Endothelial cell of umbilical vein (primary cell): ENCODE data around the gene KLHL42. TPM values are rescaled to one million over a fixed set of nuclear protein-coding genes. Genes with fewer than 3 reads are reported as not detected.

ENCODE experiments used
- BruUV-seq: library from RNA; stranded (reverse); fragments of 400-500 nt; replicated peaks from 2 replicates; lab custom pipeline; 2021; lab: Mats Ljungman, UMichigan
- CTCF ChIA-PET: fragments of 300-600, 350-600 bp; sonication (Branson Sonifier 250); formaldehyde crosslinking; loops from one replicate; lab custom pipeline; 2021; ENCODE audit warnings: antibody characterized with exemption, inconsistent platforms; lab: Charles Lee
- POLR2A ChIA-PET: fragments of 300-600, 350-600 bp; sonication (Branson Sonifier 250); formaldehyde crosslinking; loops from one replicate; lab custom pipeline; 2021; ENCODE audit warnings: antibody characterized with exemption, inconsistent platforms; lab: Charles Lee
- DNase-seq: peaks from one replicate; pipeline ENCODE4 v3.0.0-alpha.2; 2011; ENCODE audit warnings: low read depth, low spot score
- FAIRE-seq: peaks from 2 replicates; lab custom pipeline; 2011; peaks lifted over from hg19 to GRCh38; lab: Jason Lieb, UNC
- H2AFZ ChIP-seq: 2 replicates; pipeline ENCODE4 v1.6.0; 2012; ENCODE audit warnings: low read depth, low read length, control low read depth, inconsistent platforms
- H3K27ac ChIP-seq: 2 replicates; pipeline ENCODE4 v1.5.1; 2011; ENCODE audit warnings: low read depth, mild to moderate bottlenecking, control low read depth, low read length, moderate library complexity; ENCODE audit not compliant: insufficient read depth
- H3K27me3 ChIP-seq, 2 experiments: 2 replicates each; pipeline versions ENCODE4 v1.6.0 to v1.6.1; 2011; ENCODE audit warnings: low read length in 2 of 2, mixed read lengths in 1 of 2; ENCODE audit not compliant: control insufficient read depth in 2 of 2, insufficient read depth in 2 of 2
- H3K36me3 ChIP-seq, 2 experiments: 2 replicates in 1 of 2; 3 replicates in 1 of 2; pipeline ENCODE4 v1.5.1; 2011; ENCODE audit warnings: low read length in 2 of 2, mild to moderate bottlenecking in 1 of 2, moderate library complexity in 1 of 2; ENCODE audit not compliant: control insufficient read depth in 2 of 2, insufficient read depth in 2 of 2; ENCODE audit errors: extremely low read depth in 1 of 2
- H3K4me1 ChIP-seq: 3 replicates; pipeline ENCODE4 v1.5.1; 2011; ENCODE audit warnings: mild to moderate bottlenecking, low read length; ENCODE audit not compliant: control insufficient read depth, insufficient read depth; ENCODE audit errors: extremely low read depth
- H3K4me2 ChIP-seq: 2 replicates; pipeline ENCODE4 v1.6.1; 2011; ENCODE audit warnings: low read length, control low read depth, mixed read lengths; ENCODE audit not compliant: insufficient read depth
- H3K4me3 ChIP-seq, 3 experiments: fragments of 200-600 bp in 1 of 3; sonication (generic), shearing (Covaris generic) in 1 of 3; replicated peaks in 1 of 3; 2 replicates each; pipeline ENCODE4 v1.5.1; 2011 to 2016; ENCODE audit warnings: control low read depth in 3 of 3, low read length in 3 of 3, mild to moderate bottlenecking in 2 of 3, inconsistent platforms in 1 of 3, low read depth in 1 of 3, moderate library complexity in 1 of 3; ENCODE audit not compliant: insufficient read depth in 1 of 3
- H3K79me2 ChIP-seq: 2 replicates; pipeline ENCODE4 v1.6.0; 2012; ENCODE audit warnings: low read length, inconsistent platforms; ENCODE audit not compliant: control insufficient read depth, insufficient read depth
- H3K9ac ChIP-seq: replicated peaks from 2 replicates; pipeline ENCODE3; 2011; ENCODE audit warnings: low read length, control low read depth; ENCODE audit not compliant: insufficient read depth; ENCODE audit errors: extremely low read depth
- H3K9me1 ChIP-seq: replicated peaks from 3 replicates; pipeline ENCODE4 v1.6.0; 2011; ENCODE audit warnings: mild to moderate bottlenecking, low read length; ENCODE audit not compliant: control insufficient read depth, insufficient read depth; ENCODE audit errors: extremely low read depth
- H3K9me3 ChIP-seq: replicated peaks from 2 replicates; pipeline ENCODE4 v1.5.1; 2012; ENCODE audit warnings: low read length, inconsistent platforms; ENCODE audit not compliant: control insufficient read depth, insufficient read depth
- H4K20me1 ChIP-seq: replicated peaks from 2 replicates; pipeline ENCODE3; 2011; ENCODE audit warnings: mild to moderate bottlenecking, low read length; ENCODE audit not compliant: control insufficient read depth, insufficient read depth; ENCODE audit errors: extremely low read depth
- CTCF ChIP-seq, 2 donors: IDR thresholded peaks; 1 replicate in 1 of 2; 2 replicates in 1 of 2; pipeline ENCODE4 v1.5.1; 2011; ENCODE audit warnings: low read length in 2 of 2, mild to moderate bottlenecking in 2 of 2, moderate library complexity in 2 of 2, control low read depth in 1 of 2, inconsistent platforms in 1 of 2, low read depth in 1 of 2; ENCODE audit not compliant: insufficient read depth in 1 of 2; ENCODE audit errors: extremely low read depth in 1 of 2
- EZH2 ChIP-seq: IDR thresholded peaks from 2 replicates; pipeline ENCODE4 v1.6.1; 2012; ENCODE audit warnings: borderline replicate concordance, low read depth, mild to moderate bottlenecking, moderate library complexity, low read length, inconsistent platforms; ENCODE audit not compliant: severe bottlenecking
- FOS ChIP-seq: IDR thresholded peaks from 2 replicates; pipeline ENCODE4 v1.6.1; 2011; ENCODE audit warnings: mild to moderate bottlenecking, low read length, moderate library complexity, borderline replicate concordance; ENCODE audit not compliant: insufficient read depth
- GATA2 ChIP-seq: IDR thresholded peaks from 2 replicates; pipeline ENCODE4 v1.7.0; 2011; ENCODE audit warnings: low read depth, mild to moderate bottlenecking, moderate library complexity, mixed read lengths, low read length; ENCODE audit not compliant: insufficient read length, insufficient read depth
- JUN ChIP-seq: IDR thresholded peaks from 2 replicates; pipeline ENCODE4 v1.6.1; 2011; ENCODE audit warnings: borderline replicate concordance, low read depth; ENCODE audit not compliant: insufficient read length, insufficient read depth
- MAX ChIP-seq: IDR thresholded peaks from 2 replicates; pipeline ENCODE4 v1.6.1; 2011; ENCODE audit not compliant: insufficient read depth, insufficient read length
- MYC ChIP-seq: IDR thresholded peaks from one replicate; pipeline ENCODE4 v1.6.1; 2011; ENCODE audit warnings: mild to moderate bottlenecking, low read depth, low read length
- POLR2A ChIP-seq: IDR thresholded peaks from 2 replicates; pipeline ENCODE4 v1.6.1; 2012; ENCODE audit warnings: low read depth, mild to moderate bottlenecking, control low read depth, low read length
- POLR2AphosphoS5 ChIP-seq: IDR thresholded peaks from 2 replicates; pipeline ENCODE4 v1.6.1; 2012; ENCODE audit warnings: low read depth, mild to moderate bottlenecking, control low read depth, low read length, moderate library complexity; ENCODE audit not compliant: insufficient read depth
- dilution Hi-C: fragments of 300-500 bp; cut with MboI; formaldehyde crosslinking; loops from one replicate; pipeline ENCODE4 v1.15.0; 2019; ENCODE audit warnings: low sequenced_read_pairs; ENCODE audit not compliant: extremely low pct_ligation_motif_present
- intact Hi-C: fragments of 100-400 bp; cut with micrococcal nuclease; formaldehyde crosslinking; loops from one replicate; pipeline ENCODE4 v1.10.0; 2022
- polyA plus RNA-seq, 4 experiments: library from polyadenylated mRNA; depleted of rRNA in 3 of 4; stranded (reverse) in 3 of 4; unstranded in 1 of 4; fragments of >200 nt; gene quantifications; 2 replicates each; pipeline versions ENCODE4 v1.2.1 to v1.2.3, GENCODE V29; 2011 to 2012; ENCODE audit warnings: missing spikeins in 1 of 4
- total RNA-seq: library from RNA; stranded (reverse); gene quantifications from 2 replicates; pipeline ENCODE4 v1.2.3, GENCODE V29; 2021

Gene KLHL42
- total and polyA plus RNA-seq, 2 donors (not counting 3 experiments of a cell fraction or from before 2014, with no cell fraction given): 20.1 to 36.2 TPM

GRCh38 chr12:27762757-27763156 is 17.3 kb upstream of the KLHL42 start:
- no peaks in the 10 kb centered on the region for H3K36me3 ChIP-seq
- no peak overlapping the region for H3K4me2 ChIP-seq
- no peak for TF ChIP-seq CTCF (IDR thresholded peaks at IDR 0.05; ENCODE audit: extremely low read depth in 1 of 2, insufficient read depth in 1 of 2, low read depth in 1 of 2, low read length in 2 of 2)
- no peak for TF ChIP-seq EZH2
- TF ChIP-seq POLR2A: no peak
- no peak for TF ChIP-seq POLR2AphosphoS5
- no peak for TF ChIP-seq JUN
- no peak for TF ChIP-seq MYC
- TF ChIP-seq FOS: no peak
- TF ChIP-seq GATA2: no peak
- TF ChIP-seq MAX: no peak
- H3K4me3 ChIP-seq: no peak overlapping the region
- no peaks in the 10 kb centered on the region for H4K20me1 ChIP-seq
- ChIA-PET CTCF (no interaction called here), POLR2A (no interaction called here)
- H3K4me1 ChIP-seq: no peaks in the 10 kb centered on the region
- DNase-seq (no peak), FAIRE-seq (no peak)
- no peaks in the 10 kb centered on the region for H3K9me3 ChIP-seq
- H3K9ac ChIP-seq: no peak overlapping the region
- no peaks in the 10 kb centered on the region for H3K9me1 ChIP-seq
- H3K27ac ChIP-seq: no peak overlapping the region
- no peaks in the 10 kb centered on the region for H3K27me3 ChIP-seq
- no peak overlapping the region for H2AFZ ChIP-seq
- no TSS peak for BruUV-seq
- intact Hi-C loops: no loop called here
- H3K79me2 ChIP-seq: no peaks in the 10 kb centered on the region
- dilution Hi-C loops: no loop called here
